T-helper 1 cell (primary cell): ENCODE data around the gene CCDC88A.
"Not testable (repeated sequence)": the region's sequence is repeated elsewhere in the genome, so short reads cannot be mapped to it uniquely, and the experiment has no call there.

ENCODE experiments used
- DNase-seq, 5 donors: peaks; one replicate each; pipeline ENCODE4 v3.0.0-alpha.2; 2012 to 2020

The CCDC88A gene

GRCh38 chr2:55385516-55385915, 34.1 kb downstream of the CCDC88A start:
- not testable (repeated sequence) for DNase-seq

DNA sequence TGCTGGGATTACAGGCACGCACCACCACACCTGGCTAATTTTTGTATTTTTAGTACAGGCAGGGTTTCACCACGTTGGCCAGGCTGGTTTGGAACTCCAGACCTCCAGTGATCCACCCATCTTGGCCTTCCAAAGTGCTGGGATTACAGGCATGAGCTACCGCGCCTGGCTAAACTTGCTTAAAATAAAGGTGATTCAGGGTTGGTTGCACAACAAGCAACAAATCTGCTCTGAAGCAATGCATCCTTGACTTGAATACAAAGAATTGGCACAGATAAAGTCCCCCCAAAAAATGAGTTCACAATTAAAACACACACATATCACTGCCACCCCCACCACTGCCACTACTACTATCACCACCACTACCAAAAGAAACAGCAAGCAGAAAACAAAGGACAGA, 34.9 kb downstream of the CCDC88A start:
- no peak for DNase-seq

GRCh38 chr2:55371376-55371775, 48.3 kb downstream of the CCDC88A start:
- no peak for DNase-seq

GRCh38 chr2:55370208-55370607, 49.4 kb downstream of the CCDC88A start:
- no peak for DNase-seq

GRCh38 chr2:55365303-55365702, 54.4 kb downstream of the CCDC88A start:
- no peak for DNase-seq

- no peak for DNase-seq
These were observed 55.2 kb downstream of the CCDC88A start for GRCh38 chr2:55364189-55365055.

DNA sequence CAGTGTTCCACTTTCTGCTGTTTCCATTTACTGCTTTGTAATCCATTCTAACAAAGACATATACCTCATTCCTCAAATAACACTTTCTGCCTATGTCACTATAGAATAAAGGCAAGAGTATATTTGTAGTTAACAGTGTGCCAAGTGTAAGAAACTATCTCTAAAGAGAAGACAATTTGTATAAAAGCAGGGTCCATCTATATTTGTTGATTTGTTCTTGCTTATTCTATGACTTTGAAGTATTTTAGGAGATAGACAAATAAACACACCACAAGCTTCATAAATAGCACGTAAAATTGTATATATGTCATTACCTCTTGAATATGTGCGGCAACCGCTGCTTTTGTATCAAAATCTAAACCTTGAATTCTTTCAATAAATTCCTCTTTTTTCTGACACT, 56.0 kb downstream of the CCDC88A start:
- DNase-seq: no peak

GRCh38 chr2:55361465-55362189, 58.0 kb downstream of the CCDC88A start:
- no peak for DNase-seq

DNA sequence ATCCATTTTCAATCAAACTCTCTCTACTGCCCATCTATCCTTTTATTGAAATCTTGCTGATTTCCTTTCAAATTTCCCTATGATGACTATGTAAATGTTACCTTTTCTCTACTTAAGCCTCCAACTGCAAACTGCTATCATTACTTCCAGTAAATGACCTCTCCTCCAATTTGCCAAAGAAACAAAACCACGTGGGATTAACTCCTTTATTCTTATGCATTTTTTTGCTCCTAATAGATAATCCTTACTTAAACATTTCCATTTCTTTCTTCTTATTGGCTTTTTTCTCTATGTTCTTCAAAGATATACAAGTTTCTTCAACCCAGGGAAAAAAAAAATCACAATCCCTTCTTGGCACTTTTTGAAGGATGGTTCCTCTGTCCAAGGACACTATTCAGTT, 61.2 kb downstream of the CCDC88A start:
- no peak for DNase-seq

GRCh38 chr2:55357927-55358326, 61.7 kb downstream of the CCDC88A start:
- no peak for DNase-seq

- no peak for DNase-seq
These were observed 62.5 kb downstream of the CCDC88A start for GRCh38 chr2:55357164-55357563.

GRCh38 chr2:55356136-55356535, 63.5 kb downstream of the CCDC88A start:
- not testable (repeated sequence) for DNase-seq

DNA sequence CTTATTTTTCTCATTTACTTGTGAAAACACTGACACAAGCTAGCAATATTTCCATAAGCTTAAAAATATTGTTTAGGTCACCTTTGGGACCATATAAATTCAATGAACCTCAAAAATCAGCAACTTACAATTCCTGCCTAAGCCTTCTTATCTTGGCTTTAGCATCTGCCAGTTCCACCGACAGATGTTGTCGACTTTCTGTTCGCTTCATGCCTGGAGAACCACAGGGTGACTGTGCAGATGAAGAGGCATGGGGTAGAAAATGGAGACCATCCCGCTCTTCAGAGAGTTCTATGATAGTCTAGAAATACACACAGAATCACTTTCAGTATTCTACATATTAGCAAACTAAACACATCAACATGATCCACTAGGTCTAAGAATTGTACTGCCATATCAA, 64.2 kb downstream of the CCDC88A start:
- no peak for DNase-seq

DNA sequence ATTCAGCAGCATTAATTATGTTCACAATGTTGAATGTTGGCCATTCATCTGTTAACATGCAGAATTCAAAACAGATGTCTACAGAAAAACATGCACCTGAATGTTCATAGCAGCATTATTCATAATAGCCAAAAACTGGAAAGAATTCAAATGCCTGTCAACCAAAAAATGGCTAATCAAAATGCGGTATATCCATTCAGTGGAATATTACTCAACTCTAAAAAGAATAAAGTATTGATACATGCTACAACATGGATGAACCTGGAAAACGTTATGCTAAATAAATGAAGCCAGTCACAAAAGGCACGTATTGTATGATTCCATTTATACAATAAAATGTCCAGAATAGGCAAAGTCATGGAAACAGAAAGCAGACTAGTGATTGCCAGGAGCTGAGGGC, 68.0 kb downstream of the CCDC88A start:
- DNase-seq: no peak

DNA sequence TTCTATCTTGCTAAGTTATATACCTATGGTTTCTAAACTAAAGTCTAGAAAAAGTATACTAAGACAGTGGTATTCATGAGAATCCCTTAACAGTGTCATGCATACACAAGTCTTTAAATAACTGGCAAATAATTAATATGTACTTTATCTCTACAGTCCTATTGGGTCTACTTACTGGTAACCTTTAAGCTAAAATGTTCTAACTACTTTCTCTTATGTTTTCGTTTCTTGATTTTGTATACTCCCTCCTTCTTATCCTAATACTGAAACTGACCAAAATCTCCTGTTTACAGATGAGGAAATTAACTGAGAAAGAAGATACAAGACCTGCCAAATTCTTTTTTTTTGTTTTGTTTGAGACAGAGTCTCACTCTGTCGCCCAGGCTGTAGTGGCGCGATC, 74.6 kb downstream of the CCDC88A start:
- DNase-seq: no peak

DNA sequence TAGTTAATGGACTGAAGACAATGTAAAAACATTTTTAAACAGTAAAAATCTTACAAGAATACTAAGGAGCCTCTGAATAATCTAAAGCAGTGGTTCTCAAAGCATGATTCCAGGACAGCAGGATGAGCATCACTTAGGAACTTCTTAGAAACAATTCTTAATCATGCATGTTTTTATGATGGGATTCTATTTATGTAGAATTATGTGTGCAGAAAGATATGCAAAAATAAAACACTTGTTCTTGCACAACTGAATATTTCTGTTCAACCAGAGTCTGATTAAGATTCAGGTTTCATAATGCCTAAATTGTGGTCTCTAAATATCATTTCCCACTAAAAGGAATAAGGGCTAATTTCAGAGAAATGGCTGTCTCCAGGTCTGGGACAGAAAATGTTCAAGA, 81.4 kb downstream of the CCDC88A start:
- no peak for DNase-seq

DNA sequence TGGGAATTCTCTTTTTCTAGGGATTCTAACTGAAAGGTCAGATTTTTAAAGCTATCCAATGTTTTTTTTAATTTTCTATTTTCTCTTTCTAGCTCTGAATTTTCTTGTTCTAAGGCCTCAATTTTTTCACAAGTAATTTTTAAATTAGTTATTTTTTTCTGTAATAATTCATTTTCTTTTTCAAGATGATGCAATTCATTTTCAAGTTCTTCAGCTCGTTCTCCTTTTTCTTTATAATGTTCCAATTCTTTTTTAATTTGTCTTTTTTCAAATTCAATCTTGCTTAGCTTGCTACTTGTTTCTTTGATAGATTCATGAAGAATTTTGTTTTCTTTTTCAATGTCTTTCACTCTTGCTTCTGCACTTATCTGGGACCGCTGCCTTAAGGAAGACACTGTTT, 84.9 kb downstream of the CCDC88A start:
- no peak for DNase-seq

DNA sequence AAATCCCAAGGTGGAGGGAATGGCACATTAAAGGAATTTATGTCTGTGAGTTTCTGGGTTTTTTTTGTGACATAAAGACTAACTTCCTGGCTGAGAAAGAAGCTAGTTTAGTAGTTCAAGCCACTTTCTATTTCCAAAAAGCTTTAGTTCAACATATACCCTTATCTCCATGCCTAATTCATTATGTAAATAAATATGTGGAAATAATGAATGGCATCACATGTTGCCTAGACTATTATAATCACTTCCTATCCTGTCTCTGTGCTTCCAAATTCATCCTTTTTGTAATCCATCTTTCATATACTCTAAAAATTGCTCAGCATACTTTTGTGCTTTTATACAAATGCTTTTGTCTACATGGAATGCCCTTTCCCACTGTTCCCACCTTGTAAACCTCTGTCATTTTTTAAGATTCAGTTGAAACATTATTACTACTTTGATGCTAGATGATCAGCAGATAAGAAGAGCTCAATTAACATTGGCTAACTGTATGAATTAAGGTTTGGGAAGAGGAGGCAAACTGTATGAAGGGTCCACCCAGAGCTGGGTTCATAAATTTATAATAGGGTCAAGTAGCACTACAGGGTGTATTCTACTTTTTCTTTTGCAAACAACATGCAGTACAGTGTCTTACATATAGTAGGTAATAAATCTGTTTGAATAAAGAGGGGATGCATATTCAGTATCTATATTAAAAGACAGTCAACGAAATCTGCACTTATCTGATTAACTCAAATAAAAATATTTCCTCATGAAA, 88.9 kb downstream of the CCDC88A start:
- no peak for DNase-seq

DNA sequence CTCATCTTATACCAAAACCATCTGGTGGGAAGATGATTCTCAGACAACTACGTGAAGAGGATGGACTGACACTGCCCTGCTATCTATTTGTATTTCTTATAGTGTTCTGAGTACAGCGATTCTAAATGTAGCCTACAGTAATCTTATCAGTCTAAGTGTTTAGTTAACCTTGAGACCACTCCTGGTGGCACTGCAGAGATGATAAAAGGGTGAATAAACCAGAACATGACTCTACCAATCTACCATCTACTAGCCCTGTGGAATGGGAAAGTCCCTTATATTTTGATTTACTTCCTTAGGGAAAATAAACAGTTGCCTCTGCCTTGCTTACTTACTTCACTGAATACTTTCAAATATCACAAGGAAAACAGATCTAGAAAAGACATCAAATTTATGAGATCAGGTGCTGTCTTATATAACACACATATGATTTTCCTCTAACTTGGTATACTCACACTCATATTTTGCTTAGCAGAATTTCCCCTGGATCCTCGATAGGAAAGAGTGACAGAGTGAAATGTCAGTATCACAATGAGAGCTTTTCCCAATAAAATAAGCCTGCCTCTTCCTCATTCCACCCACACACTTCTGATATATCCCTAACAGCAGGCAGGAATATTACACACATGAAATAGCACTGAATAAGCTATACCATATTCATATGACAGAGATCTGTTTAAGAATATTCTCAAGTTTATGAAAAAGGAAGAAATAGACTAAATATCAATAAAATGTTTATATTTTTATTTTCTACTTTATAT, 92.0 kb downstream of the CCDC88A start:
- no peak for DNase-seq

DNA sequence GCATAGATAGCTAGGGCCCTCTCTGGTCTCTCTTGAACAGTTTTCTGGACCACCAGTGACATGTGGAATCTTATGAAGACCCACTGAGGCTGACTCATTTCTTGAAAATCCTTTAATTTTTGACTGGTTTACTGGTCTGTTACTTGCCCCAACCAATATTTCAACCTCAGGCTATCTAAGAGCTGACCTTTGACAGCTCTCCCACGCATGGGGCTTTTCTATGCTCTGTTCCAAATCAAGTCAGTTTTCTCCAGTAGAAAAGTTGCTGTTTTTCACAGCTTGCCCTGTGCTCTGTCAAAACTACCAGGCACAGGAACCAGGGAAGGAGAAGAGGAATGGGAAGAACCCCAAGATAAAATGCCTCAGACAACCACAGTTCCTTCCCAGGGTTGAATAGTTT, 104.7 kb downstream of the CCDC88A start:
- DNase-seq: no peak

DNA sequence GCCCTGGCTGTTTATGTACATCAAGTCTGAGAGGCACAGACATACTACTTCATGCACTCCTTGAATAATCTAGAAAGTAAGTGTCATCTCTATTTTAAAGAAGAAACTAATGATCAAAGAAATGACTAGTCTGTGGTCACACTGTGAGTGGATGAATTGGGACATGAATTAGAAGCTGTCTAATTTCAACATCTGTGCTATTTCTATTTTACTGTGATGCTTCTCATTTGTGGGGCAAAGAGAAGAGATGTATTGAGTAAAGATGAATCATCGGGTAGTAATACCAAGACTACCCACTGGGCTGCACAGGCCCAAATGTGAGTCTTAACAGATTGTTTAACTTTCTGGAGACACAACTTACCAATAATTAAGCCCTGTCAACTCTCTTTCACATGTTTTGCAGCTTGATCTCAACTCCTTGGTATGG, 108.2 kb downstream of the CCDC88A start:
- DNase-seq: peak in 1 of 5 donors; percentile 75

GRCh38 chr2:55309446-55309845, 110.2 kb downstream of the CCDC88A start:
- DNase-seq: no peak

DNA sequence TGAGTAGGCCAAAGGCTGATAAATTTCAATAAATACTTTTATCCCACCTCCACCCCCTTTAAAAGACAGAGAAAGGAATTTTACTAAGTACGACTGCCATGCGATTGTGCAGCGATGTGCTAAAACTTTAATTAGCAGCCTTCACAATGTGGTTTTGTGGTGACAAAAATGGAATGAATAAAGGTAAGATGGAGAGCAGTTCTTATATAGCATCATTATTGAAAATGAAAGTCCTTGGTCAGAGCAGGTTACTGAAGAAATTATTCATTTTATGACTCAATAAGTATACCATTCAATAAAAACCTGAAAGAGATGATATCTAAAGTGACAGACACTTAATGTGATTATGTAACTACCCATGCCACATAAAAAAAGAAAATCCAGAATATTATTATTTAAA, 117.4 kb downstream of the CCDC88A start:
- peak in 1 of 5 donors; percentile 37 for DNase-seq
